Activated B cell treated with CpG ODN at 0.5 μM for 24 hours (primary cell): Measurements from ENCODE around the gene NCK1. TPM values are rescaled to one million over a fixed set of nuclear protein-coding genes. Genes with fewer than 3 reads are reported as not detected.
A peak's percentile ranks its signal among the peaks of the same experiment; 100 is the strongest.

Source experiments
- ATAC-seq: fragments of 200-7000 bp; cut with Tn5 transposase; one replicate; pipeline ENCODE4 v1.10.0; 2021; ENCODE audit warnings: low read depth, mild to moderate bottlenecking, moderate library complexity
- CTCF ChIA-PET: fragments of 350-600 bp; sonication (Branson Sonifier 250); formaldehyde crosslinking; loops from one replicate; lab custom pipeline; 2021; ENCODE audit warnings: antibody characterized with exemption; lab: Charles Lee
- POLR2A ChIA-PET: fragments of 350-600 bp; sonication (Branson Sonifier 250); formaldehyde crosslinking; loops from one replicate; lab custom pipeline; 2021; ENCODE audit warnings: antibody characterized with exemption; lab: Charles Lee
- DNase-seq: peaks from one replicate; pipeline ENCODE4 v3.0.0; 2022
- H3K27ac Mint-ChIP-seq: one replicate; pipeline ENCODE4 v1.8.0; 2020; ENCODE audit warnings: mixed read lengths
- H3K27me3 Mint-ChIP-seq: one replicate; pipeline ENCODE4 v1.8.0; 2021; ENCODE audit warnings: mixed read lengths
- H3K36me3 Mint-ChIP-seq: one replicate; pipeline ENCODE4 v1.8.0; 2021; ENCODE audit warnings: low read depth, mixed read lengths
- H3K4me1 Mint-ChIP-seq: one replicate; pipeline ENCODE4 v1.8.0; 2021; ENCODE audit warnings: mixed read lengths
- H3K4me3 Mint-ChIP-seq: one replicate; pipeline ENCODE4 v1.8.0; 2020; ENCODE audit warnings: mild to moderate bottlenecking, mixed read lengths
- H3K9me3 Mint-ChIP-seq: one replicate; pipeline ENCODE4 v1.8.0; 2020; ENCODE audit warnings: mixed read lengths
- CTCF ChIP-seq: fragments of 200-600 bp; IDR thresholded peaks from one replicate; pipeline ENCODE4 v1.8.0; 2022; ENCODE audit warnings: antibody characterized with exemption, mild to moderate bottlenecking
- intact Hi-C: fragments of 100-400 bp; cut with micrococcal nuclease; formaldehyde crosslinking; loops from one replicate; pipeline ENCODE4 v1.15.1; 2024
- total RNA-seq: library from RNA; stranded (reverse); gene quantifications from 2 replicates; pipeline ENCODE4 v1.2.3, GENCODE V29; 2022

Gene NCK1
- total RNA-seq, 1 donor from 2014 or later: 29.7 TPM

- Mint-ChIP-seq H3K4me3 (no peak overlapping the region), H3K27me3 (no peaks in the 10 kb centered on the region), H3K4me1 (peaks cover 72% of the 10 kb centered on the region), H3K27ac (no peak overlapping the region), H3K9me3 (peaks cover 6% of the 10 kb centered on the region), H3K36me3 (peaks cover 17% of the 10 kb centered on the region)
- intact Hi-C loops: no loop called here
- POLR2A ChIA-PET: no interaction called here
- ATAC-seq: no peak
- CTCF ChIA-PET: no interaction called here
- no peak for TF ChIP-seq CTCF
- no peak for DNase-seq
These were observed 43.5 kb downstream of the NCK1 start for GRCh38 chr3:136905549-136905948.

GRCh38 chr3:136906725-136907124, 44.7 kb downstream of the NCK1 start:
- H3K36me3 Mint-ChIP-seq: peaks cover 26% of the 10 kb centered on the region
- ChIA-PET POLR2A (interaction anchor here (0.6 kb wide), 1 partner anchor 703 kb away, joined by 3 read pairs; no protein-coding TSS in a partner anchor), CTCF (no interaction called here)
- intact Hi-C loops: no loop called here
- H3K27ac Mint-ChIP-seq: no peak overlapping the region
- H3K9me3 Mint-ChIP-seq: peaks cover 6% of the 10 kb centered on the region
- no peak for ATAC-seq
- no peak for DNase-seq
- no peak overlapping the region for H3K4me3 Mint-ChIP-seq
- peaks cover 68% of the 10 kb centered on the region for H3K4me1 Mint-ChIP-seq
- no peaks in the 10 kb centered on the region for H3K27me3 Mint-ChIP-seq
- TF ChIP-seq CTCF: no peak

- ChIA-PET POLR2A (no interaction called here), CTCF (no interaction called here)
- Mint-ChIP-seq H3K36me3 (peaks cover 34% of the 10 kb centered on the region), H3K4me3 (no peak overlapping the region), H3K4me1 (peaks cover 69% of the 10 kb centered on the region), H3K9me3 (peaks cover 4% of the 10 kb centered on the region), H3K27ac (no peak overlapping the region), H3K27me3 (no peaks in the 10 kb centered on the region)
- TF ChIP-seq CTCF: no peak
- DNase-seq (no peak), ATAC-seq (no peak)
- intact Hi-C loops: loop anchor here (1.0 kb wide), 1 partner anchor 8 kb away; no protein-coding TSS in a partner anchor
These were observed 46.3 kb downstream of the NCK1 start for GRCh38 chr3:136908297-136908696.

- intact Hi-C loops: no loop called here
- Mint-ChIP-seq H3K4me1 (peaks cover 70% of the 10 kb centered on the region), H3K27me3 (no peaks in the 10 kb centered on the region), H3K36me3 (peaks cover 33% of the 10 kb centered on the region), H3K4me3 (no peak overlapping the region), H3K27ac (peak overlapping the region; percentile 54), H3K9me3 (peaks cover 2% of the 10 kb centered on the region)
- POLR2A ChIA-PET: interaction anchor here (0.5 to 1.3 kb wide), 2 partner anchors 20 to 46 kb away, joined by 3 to 8 read pairs; no protein-coding TSS in a partner anchor
- CTCF ChIA-PET: no interaction called here
- no peak for ATAC-seq
- DNase-seq: no peak
- TF ChIP-seq CTCF: no peak
These were observed 47.2 kb downstream of the NCK1 start for GRCh38 chr3:136909187-136909586.

- DNase-seq (no peak), ATAC-seq (no peak)
- H3K27ac Mint-ChIP-seq: no peak overlapping the region
- H3K36me3 Mint-ChIP-seq: peaks cover 25% of the 10 kb centered on the region
- POLR2A ChIA-PET: no interaction called here
- intact Hi-C loops: no loop called here
- H3K27me3 Mint-ChIP-seq: no peaks in the 10 kb centered on the region
- CTCF ChIA-PET: no interaction called here
- TF ChIP-seq CTCF: no peak
- peaks cover 80% of the 10 kb centered on the region for H3K4me1 Mint-ChIP-seq
- no peak overlapping the region for H3K4me3 Mint-ChIP-seq
- no peaks in the 10 kb centered on the region for H3K9me3 Mint-ChIP-seq
These were observed 48.7 kb downstream of the NCK1 start for GRCh38 chr3:136910697-136911096.
